HG03097 (cell line): ENCODE data around the gene VAV3.
"Not testable (repeated sequence)": the region's sequence is repeated elsewhere in the genome, so short reads cannot be mapped to it uniquely, and the experiment has no call there.

Experiments used
- ATAC-seq: cut with Tn5 transposase; IDR thresholded peaks from one replicate; pipeline ENCODE4 v1.9.1; 2021; ENCODE audit not compliant: unreplicated experiment, low FRiP score

Gene VAV3

DNA sequence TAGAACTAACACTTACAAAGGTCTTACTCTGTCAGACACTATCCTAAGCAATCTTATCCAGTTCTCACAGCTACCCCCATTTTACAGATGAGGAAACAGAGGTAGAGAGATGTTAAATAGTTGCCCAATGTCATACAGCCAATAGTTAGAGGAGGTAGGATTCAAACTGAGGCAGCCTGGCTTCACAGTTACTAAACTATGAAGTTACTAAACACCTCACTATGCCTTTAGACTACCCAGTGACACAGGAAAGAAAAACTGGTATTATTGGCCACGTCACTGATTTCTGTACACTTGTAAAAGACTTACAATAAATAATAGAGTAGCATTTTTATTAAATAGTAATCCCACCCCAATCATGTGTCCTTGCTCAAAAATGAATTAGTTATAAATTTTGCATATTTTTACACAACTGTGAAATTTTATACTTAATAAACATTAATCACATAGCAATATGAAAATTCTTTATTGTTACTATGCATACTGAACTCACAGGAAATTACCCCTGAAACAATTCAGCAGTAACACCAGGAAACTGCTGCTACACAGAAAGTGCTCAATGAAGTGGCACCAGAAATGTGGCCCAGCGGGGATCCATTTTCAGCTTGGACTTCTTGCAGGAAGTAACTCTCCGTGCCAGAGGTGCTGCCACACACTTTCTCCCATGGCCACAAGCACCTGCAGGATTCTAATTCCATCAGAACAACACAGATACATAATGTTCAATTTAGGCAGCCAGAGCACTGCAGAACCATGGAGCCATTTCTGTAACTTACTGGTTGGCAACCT is 69.4 kb downstream of the VAV3 start:
- ATAC-seq: no peak

DNA sequence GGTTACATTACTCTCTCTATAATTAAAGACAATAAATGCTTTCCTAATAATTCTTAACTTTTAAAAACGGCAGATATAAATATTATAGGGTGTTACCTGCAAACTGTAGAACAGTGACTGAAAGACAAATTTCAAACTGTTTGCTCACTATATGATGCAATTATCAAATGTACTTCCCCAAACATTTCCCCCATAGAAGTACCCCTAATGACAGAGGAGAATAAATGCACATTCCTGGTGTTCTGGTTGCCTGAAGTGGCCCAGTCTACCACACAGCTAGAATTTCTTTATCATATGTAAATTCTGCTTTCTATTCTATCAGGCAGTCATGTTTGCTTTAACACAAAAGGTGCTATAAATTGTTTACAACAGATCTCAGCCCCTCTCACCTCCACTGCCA is 70.4 kb downstream of the VAV3 start:
- no peak for ATAC-seq

- not testable (repeated sequence) for ATAC-seq
Observed at GRCh38 chr1:107893350-107893749, 71.6 kb downstream of the VAV3 start.

- ATAC-seq: no peak
Observed at GRCh38 chr1:107889524-107889923, 75.5 kb downstream of the VAV3 start.

DNA sequence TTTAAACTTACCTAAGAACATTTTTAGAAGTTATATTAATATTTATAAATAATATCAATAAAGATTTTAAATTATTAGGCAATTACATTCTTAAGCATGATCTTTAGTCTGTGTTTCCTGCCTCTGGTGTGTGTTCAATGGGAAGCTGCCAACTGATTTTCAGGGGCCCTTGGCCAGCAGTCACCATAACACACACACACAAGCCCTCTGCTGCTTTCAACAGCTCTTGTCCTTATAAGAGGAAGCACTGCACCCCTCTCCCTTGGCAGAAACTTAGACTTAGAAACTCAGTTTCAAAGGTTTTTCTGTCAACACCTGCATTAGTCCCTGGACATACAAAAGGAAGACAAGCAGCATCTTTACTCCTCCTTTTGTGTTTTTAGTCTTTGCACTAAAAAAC is 81.4 kb downstream of the VAV3 start:
- ATAC-seq: no peak

DNA sequence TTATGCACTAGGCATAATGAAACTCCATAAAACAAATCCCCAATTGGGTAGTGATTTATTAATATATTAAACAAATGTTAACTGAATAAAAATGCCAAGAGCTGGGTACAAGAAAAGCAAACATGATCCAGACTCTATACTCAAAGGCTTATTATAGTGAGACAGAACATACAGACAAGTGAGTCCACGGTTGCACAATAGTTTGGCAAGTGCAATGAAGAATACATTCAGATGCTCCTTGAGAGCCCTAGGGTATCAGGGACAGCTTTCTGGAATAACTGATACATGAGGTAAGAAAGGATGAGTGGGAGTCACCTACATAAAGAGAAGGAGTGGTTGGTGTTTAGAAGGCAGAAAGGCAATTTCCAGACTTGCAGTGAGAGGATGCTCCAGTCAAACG is 85.1 kb downstream of the VAV3 start:
- ATAC-seq: no peak

- ATAC-seq: no peak
Observed at GRCh38 chr1:107879346-107879745, 85.6 kb downstream of the VAV3 start.

- no peak for ATAC-seq
Observed at GRCh38 chr1:107877745-107878144, 87.2 kb downstream of the VAV3 start.

DNA sequence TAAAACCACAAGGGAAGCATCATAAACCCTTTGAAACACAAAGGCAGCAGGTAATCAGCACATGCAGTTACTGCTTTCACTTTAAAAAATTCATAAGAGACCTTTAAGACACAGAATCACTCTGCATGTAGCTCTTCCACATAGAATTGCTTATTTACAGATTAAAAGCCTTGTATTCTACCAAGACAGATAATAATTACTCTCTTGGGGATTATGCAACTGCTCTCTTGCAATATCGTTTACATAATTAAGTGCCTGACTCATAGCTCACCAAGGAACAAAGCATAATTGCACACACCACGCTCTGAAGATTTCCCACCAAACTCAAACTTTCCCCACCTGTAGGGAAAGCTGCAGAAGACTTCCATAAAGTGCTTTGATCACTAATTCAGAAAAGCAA is 87.9 kb downstream of the VAV3 start:
- no peak for ATAC-seq

- no peak for ATAC-seq
Observed at GRCh38 chr1:107875689-107876088, 89.3 kb downstream of the VAV3 start.

DNA sequence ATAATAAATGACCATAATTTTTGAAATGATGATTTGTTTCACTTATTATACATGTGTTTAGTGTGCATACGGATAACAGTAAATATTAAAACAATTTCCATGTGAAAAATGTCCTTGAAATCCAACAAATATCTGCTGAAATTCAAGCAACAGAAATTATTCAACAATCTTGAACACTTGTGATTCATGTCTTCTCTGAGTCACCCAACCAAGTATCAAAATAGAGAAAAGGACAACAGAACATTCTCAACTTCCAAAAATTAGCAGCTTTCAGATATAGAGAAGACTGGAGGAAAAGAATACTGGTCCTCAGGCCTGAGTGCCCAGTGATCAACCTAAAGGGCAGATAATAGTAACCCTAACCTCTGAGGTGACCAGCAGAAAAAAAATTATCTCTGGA is 90.8 kb downstream of the VAV3 start:
- ATAC-seq: no peak

GRCh38 chr1:107871687-107872395 is 93.1 kb downstream of the VAV3 start:
- ATAC-seq: no peak

DNA sequence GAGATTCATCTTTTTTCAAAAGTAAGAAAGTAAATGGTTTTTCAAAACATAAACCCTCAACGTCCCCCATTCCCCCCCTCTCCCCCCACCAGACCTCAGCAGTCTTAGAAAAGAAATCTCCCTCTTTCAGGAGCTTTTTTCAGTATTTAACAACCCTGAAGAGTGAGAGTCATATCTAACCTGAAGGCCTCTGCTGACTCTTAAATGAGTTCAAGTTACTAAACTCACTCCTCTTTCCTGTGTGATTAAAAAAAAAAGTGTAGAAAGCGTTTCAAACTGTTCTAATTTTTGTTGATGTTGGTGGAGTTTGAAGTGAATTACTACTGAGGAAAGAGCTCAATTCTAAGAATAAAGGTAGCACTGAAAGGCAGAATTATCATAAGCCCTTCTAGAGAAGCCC is 93.7 kb downstream of the VAV3 start:
- ATAC-seq: no peak

DNA sequence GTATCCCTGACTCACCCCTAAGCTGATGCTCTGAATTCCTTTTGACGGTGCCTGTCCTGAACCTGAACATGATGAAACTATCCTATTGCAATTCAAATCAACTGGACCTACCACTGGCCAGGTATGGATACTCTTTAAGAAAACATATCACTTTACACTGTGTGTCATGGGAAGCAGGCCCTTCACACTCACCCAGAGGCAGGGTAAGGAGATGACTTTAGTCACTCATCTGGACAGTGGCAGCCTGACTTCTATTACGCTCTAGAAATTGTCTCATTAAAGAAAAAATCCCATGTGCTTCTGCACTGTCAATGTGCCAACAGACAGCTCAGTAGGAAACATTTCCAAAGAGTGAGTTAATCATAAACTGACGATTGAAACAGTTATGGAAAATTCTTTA is 94.3 kb downstream of the VAV3 start:
- no peak for ATAC-seq

DNA sequence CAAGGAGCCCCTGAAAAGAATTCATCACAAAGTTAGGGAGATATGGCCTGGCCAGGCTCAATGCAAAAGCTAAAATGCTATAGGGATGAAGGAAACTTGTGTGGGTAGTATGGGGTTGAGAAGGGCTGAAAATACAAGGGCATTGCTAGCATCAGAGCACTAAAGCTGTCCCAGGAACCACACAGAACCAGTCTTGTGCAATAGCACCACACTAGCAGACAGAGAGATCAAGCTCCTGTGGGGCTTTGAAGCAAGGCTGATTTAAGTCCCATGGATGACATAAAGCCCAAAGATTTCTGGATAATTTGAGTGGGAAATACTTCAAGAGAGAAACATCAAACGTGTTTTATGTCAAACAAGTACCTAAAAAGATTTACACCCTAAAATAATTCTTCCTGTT is 97.1 kb downstream of the VAV3 start:
- no peak for ATAC-seq

GRCh38 chr1:107867422-107867821 is 97.6 kb downstream of the VAV3 start:
- ATAC-seq: no peak

DNA sequence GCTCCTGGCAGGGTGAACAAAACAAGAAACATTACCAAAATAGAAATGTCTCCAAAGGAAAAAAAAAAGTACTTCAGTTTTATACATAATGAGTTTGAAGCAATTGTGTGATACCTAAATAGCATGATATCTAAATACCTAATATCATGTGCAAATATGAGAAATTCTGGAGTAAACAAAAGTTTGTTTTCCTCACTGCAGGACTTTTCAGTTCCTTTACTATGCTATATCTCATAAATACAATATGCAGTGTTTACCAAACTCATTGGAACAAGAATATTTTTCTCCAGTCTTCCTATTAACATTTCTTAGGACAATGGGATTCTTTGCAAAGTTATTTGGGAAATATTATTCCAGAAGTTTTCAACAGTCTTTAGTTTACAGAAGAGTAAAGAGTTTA is 98.1 kb downstream of the VAV3 start:
- no peak for ATAC-seq

DNA sequence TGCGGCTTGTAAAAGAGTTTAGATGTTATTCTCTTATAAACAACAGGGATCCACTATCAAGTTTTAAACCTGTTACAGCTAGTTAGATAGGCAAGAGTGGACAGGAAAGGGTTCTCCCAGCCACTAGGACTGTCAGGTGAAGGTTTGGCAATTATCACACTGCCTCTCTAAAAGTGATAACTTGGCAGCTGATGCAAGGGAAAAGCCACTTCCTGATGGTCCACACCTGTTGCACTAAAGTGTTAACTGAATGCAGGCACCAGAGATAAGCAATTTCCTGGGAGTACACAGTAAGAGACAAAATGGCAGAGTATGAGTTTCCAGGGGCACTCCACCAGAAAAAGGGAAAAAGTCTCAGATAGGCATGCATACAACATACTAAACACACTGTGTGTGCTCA is 99.4 kb downstream of the VAV3 start:
- ATAC-seq: no peak

- ATAC-seq: no peak
Observed at GRCh38 chr1:107863342-107863741, 101.6 kb downstream of the VAV3 start.

DNA sequence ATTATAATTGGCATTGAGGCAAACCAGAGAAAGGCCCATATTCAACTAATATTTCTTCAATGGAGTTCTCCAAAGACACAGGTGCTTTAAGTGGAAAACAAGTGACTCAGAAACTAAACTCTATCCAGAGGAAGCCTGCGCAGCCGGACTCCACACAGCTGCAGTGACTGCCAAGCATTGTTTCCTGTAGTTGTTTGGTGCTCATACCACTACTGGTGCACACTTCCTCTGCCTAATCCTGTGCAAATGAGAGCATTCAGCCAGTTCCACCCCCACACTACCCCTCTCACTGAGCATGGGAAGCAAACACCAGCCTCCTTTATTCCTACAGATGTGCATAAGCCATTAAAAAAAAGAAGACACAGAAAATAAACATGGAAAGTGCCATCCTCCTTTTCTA is 102.9 kb downstream of the VAV3 start:
- no peak for ATAC-seq

GRCh38 chr1:107858323-107858722 is 106.7 kb downstream of the VAV3 start:
- ATAC-seq: no peak

DNA sequence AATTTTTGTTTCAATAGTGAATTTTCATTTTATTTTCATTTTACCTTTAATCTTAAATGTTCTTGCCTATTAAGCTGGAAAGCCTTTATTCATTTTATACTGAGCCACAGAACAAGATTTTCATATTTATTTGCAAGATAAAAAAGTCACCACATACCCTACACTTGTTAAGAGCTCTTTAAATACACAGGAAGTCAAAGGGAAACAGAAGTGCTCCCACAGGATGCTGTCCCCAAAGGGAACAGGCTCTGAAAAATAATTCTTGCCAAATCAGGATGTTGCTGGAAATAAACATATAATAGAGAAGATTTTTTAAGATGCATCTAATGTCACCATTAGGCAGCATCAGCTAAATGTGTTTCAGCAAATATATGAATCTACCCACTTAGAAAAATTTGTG is 113.6 kb downstream of the VAV3 start:
- no peak for ATAC-seq
